ENCODE results near the gene ATAT1.

Gene ATAT1

DNA sequence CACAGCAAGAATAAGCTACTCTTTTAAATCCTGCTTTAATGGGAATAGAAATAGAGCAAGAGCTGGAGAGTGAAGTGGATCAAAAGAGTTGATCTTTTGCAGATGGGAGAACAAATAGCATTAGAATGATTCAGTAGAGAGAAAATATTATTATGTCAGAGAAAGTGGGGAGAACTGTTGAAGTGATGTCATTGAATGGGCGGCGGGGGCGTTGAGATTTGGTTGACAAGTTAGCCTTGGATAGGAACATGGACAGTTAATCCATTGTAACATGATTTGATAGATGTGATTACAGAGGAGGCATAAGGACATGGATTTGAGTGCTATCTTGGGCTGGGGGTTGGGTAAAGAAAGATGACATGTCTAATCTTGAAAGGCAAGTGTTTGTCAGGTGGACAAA lies 9.2 kb downstream of the ATAT1 start:
- DNase-seq (ENCODE audit: low spot score) = no peak
- TF ChIP-seq, protein P1, sequence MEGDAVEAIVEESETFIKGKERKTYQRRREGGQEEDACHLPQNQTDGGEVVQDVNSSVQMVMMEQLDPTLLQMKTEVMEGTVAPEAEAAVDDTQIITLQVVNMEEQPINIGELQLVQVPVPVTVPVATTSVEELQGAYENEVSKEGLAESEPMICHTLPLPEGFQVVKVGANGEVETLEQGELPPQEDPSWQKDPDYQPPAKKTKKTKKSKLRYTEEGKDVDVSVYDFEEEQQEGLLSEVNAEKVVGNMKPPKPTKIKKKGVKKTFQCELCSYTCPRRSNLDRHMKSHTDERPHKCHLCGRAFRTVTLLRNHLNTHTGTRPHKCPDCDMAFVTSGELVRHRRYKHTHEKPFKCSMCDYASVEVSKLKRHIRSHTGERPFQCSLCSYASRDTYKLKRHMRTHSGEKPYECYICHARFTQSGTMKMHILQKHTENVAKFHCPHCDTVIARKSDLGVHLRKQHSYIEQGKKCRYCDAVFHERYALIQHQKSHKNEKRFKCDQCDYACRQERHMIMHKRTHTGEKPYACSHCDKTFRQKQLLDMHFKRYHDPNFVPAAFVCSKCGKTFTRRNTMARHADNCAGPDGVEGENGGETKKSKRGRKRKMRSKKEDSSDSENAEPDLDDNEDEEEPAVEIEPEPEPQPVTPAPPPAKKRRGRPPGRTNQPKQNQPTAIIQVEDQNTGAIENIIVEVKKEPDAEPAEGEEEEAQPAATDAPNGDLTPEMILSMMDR (IDR thresholded peaks at IDR 0.05; ENCODE audit: borderline replicate concordance, control extremely low read depth, extremely low read depth, insufficient read depth, missing control alignments) = no peak

DNA sequence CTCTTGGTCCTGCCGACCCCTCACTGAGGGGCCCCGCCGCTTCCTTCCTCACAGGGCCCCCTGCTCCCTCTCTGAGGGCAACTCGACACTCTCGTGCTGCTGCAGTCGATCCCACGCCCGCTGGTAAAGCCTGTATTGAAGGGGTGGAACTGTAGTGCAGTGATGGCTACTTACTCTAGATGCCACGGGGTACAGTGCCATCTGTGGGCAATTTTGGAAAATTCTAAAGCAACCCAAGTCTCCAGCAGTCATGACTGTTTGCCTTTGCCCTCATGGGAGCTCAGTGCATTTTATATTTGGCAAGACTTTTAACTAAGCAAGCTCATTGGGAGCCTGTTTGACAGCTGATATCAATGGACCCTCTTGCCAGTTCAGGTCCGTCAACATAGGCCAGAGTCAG lies 13.8 kb downstream of the ATAT1 start:
- TF ChIP-seq, protein P1 (IDR thresholded peaks at IDR 0.05; ENCODE audit: borderline replicate concordance, control extremely low read depth, extremely low read depth, insufficient read depth, missing control alignments) = no peak
- no peak for DNase-seq (ENCODE audit: low spot score)
- in situ Hi-C loops (cut with MboI; ENCODE audit: low sequenced_read_pairs, unreplicated experiment) = no loop called here

More for the DNA sequence above, 9.2 kb downstream of the ATAT1 start:
- in situ Hi-C loops (cut with MboI; ENCODE audit: low sequenced_read_pairs, unreplicated experiment) = no loop called here

DNA sequence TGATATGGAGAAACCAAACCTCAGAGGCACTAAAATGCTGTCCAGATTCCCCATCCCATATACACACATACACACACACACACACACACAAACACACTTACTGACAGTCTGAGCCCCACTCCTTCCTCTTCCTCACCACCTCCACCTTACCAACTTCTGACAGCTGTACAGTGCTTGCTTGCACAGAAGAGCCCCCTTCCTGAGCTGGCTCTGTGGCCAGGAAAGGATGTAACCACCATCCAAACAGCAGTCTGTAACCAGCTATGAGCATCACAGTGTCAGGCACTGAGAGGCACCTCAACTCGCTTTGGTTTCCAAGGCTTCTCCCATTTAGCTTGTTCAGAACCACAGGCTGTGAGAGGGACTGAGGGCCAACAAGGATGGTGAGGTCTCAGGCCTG lies 14.4 kb downstream of the ATAT1 start:
- TF ChIP-seq, protein P1 (IDR thresholded peaks at IDR 0.05; ENCODE audit: borderline replicate concordance, control extremely low read depth, extremely low read depth, insufficient read depth, missing control alignments) = no peak
- in situ Hi-C loops (cut with MboI; ENCODE audit: low sequenced_read_pairs, unreplicated experiment) = no loop called here
- no peak for DNase-seq (ENCODE audit: low spot score)

DNA sequence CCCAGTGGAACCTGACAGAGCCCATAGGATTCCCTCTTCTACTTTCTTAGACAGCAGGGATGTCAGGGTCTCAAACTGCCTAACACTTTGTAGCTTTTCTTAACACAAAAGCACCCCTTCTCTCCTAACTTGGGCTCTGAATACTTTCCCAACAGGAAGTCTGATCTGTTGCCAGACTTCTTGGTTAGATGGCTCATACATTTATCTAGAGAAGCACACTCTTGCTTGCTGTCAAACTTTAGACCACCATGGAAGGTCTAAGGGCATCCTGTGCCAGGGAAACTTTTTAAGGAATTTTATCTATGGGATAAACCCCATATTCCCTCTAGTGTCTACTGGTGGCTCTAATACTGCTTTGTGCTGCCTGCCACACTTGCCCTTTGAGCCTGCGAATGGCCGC lies 17.0 kb downstream of the ATAT1 start:
- in situ Hi-C loops (cut with MboI; ENCODE audit: low sequenced_read_pairs, unreplicated experiment) = no loop called here
- TF ChIP-seq, protein P1 (IDR thresholded peaks at IDR 0.05; ENCODE audit: borderline replicate concordance, control extremely low read depth, extremely low read depth, insufficient read depth, missing control alignments) = no peak
- DNase-seq (ENCODE audit: low spot score) = no peak

DNA sequence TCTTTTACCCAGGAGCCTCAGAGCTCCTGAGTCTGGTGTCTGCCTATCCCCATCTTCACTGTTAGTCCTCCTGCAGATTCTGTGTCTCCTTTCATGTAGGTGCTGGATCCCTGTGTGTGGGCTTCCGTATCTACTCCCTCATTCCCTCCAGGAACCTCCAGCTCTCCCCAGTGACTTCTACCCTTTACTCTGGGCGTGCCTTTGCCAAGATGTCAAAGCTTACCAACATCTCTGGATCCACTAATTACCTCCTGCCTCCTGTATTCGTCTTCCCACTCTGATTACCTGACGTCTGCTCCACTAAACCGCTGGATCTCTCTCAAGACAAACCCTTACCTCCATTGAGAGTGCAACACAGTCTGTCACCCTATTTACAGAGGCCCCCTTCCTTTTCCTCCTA lies 18.1 kb downstream of the ATAT1 start:
- in situ Hi-C loops (cut with MboI; ENCODE audit: low sequenced_read_pairs, unreplicated experiment) = no loop called here
- no peak for DNase-seq (ENCODE audit: low spot score)
- TF ChIP-seq, protein P1 (IDR thresholded peaks at IDR 0.05; ENCODE audit: borderline replicate concordance, control extremely low read depth, extremely low read depth, insufficient read depth, missing control alignments) = no peak

DNA sequence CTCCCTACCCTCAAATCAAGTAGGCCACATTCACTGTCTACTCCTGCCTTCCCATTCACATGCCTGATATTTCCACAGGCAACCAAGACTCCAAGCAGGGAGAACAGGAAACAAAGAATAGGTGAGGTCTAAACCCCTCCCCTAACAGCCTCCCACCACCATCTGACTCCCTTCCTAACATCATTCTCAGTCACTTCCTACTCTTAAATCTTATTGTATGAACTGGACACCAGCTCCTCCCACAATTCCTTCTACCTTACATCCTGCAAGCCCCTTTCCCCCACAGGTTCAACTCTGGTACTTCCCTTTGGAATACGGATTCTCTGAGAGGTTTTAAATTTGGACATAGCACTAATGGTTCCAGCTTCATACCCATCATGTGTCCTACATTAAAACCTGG lies 19.3 kb downstream of the ATAT1 start:
- no peak for DNase-seq (ENCODE audit: low spot score)
- TF ChIP-seq, protein P1 (IDR thresholded peaks at IDR 0.05; ENCODE audit: borderline replicate concordance, control extremely low read depth, extremely low read depth, insufficient read depth, missing control alignments) = no peak
- in situ Hi-C loops (cut with MboI; ENCODE audit: low sequenced_read_pairs, unreplicated experiment) = no loop called here

Measured in GM13976 (cell line).